KMS-11 (cell line): Measurements from ENCODE around the gene CFLAR.

ENCODE experiments used
- H2AFZ ChIP-seq: fragments of 200-600 bp; sonication (generic); 2 replicates; pipeline ENCODE4 v1.6.1; 2016; ENCODE audit warnings: antibody characterized with exemption, mixed run types, low read depth
- H3K27ac ChIP-seq: fragments of 200-600 bp; sonication (generic); 2 replicates; pipeline ENCODE4 v1.6.1; 2016; ENCODE audit warnings: mild to moderate bottlenecking, mixed run types
- H3K27me3 ChIP-seq: fragments of 200-600 bp; sonication (generic); 2 replicates; pipeline ENCODE4 v1.6.1; 2017; ENCODE audit warnings: mild to moderate bottlenecking, low read depth, mixed run types, moderate library complexity; ENCODE audit not compliant: insufficient read depth
- H3K36me3 ChIP-seq: fragments of 200-600 bp; sonication (generic); 2 replicates; pipeline ENCODE4 v1.6.1; 2017; ENCODE audit warnings: mild to moderate bottlenecking, mixed run types; ENCODE audit not compliant: insufficient read depth
- H3K4me1 ChIP-seq: fragments of 200-600 bp; sonication (generic); 2 replicates; pipeline ENCODE4 v1.6.1; 2016; ENCODE audit warnings: mild to moderate bottlenecking, low read depth, mixed run types; ENCODE audit not compliant: poor library complexity, severe bottlenecking
- H3K4me2 ChIP-seq: fragments of 200-600 bp; sonication (generic); 2 replicates; pipeline ENCODE4 v1.7.0; 2016; ENCODE audit warnings: mild to moderate bottlenecking, mixed run types
- H3K4me3 ChIP-seq: fragments of 200-600 bp; sonication (generic); IDR thresholded peaks from 2 replicates; pipeline ENCODE4 v1.6.1; 2017; ENCODE audit warnings: low read depth, low read length, mixed read lengths; ENCODE audit not compliant: insufficient read depth
- H3K79me2 ChIP-seq: fragments of 200-600 bp; sonication (generic); 2 replicates; pipeline ENCODE4 v1.6.1; 2016; ENCODE audit warnings: low read depth, mixed run types; ENCODE audit not compliant: insufficient read depth
- H3K9ac ChIP-seq: fragments of 200-600 bp; sonication (generic); 2 replicates; pipeline ENCODE4 v1.6.1; 2016; ENCODE audit warnings: mild to moderate bottlenecking, mixed run types
- H4K20me1 ChIP-seq: fragments of 200-600 bp; sonication (generic); 2 replicates; pipeline ENCODE4 v1.6.1; 2016; ENCODE audit warnings: mild to moderate bottlenecking, mixed run types; ENCODE audit not compliant: insufficient read depth
- CTCF ChIP-seq: fragments of 200-600 bp; sonication (generic); conservative IDR thresholded peaks from 2 replicates; pipeline ENCODE4 v1.6.1; 2017; ENCODE audit warnings: low read depth, mild to moderate bottlenecking, antibody characterized with exemption, low read length, moderate library complexity, mixed read lengths

The CFLAR gene

GRCh38 chr2:201118961-201119854, 3.2 kb downstream of the CFLAR start:
- Histone ChIP-seq H4K20me1 (no peaks in the 10 kb centered on the region), H3K4me2 (peak overlapping the region; percentile 98), H2AFZ (no peak overlapping the region), H3K9ac (peak overlapping the region; percentile 86), H3K27ac (peak overlapping the region; percentile 98), H3K4me3 (peak overlapping the region; percentile 83), H3K4me1 (peaks cover 59% of the 10 kb centered on the region), H3K36me3 (no peaks in the 10 kb centered on the region), H3K27me3 (no peaks in the 10 kb centered on the region), H3K79me2 (peaks cover 78% of the 10 kb centered on the region)
- TF ChIP-seq CTCF, result no peak

GRCh38 chr2:201122276-201122675, 6.3 kb downstream of the CFLAR start:
- Histone ChIP-seq H3K4me3 (no peak overlapping the region), H2AFZ (no peak overlapping the region), H3K9ac (peak overlapping the region; percentile 86), H3K4me2 (peak overlapping the region; percentile 98), H3K79me2 (peaks cover 88% of the 10 kb centered on the region), H3K4me1 (peaks cover 67% of the 10 kb centered on the region), H4K20me1 (no peaks in the 10 kb centered on the region), H3K27me3 (no peaks in the 10 kb centered on the region), H3K36me3 (no peaks in the 10 kb centered on the region), H3K27ac (peak overlapping the region; percentile 98)
- no peak for TF ChIP-seq CTCF

- H3K79me2 ChIP-seq, result peaks cover 92% of the 10 kb centered on the region
- H3K4me3 ChIP-seq, result no peak overlapping the region
- H3K36me3 ChIP-seq, result no peaks in the 10 kb centered on the region
- peak overlapping the region; percentile 86 for H3K9ac ChIP-seq
- H2AFZ ChIP-seq, result no peak overlapping the region
- no peaks in the 10 kb centered on the region for H3K27me3 ChIP-seq
- H3K4me1 ChIP-seq, result peaks cover 93% of the 10 kb centered on the region
- no peaks in the 10 kb centered on the region for H4K20me1 ChIP-seq
- TF ChIP-seq CTCF, result no peak
- peak overlapping the region; percentile 98 for H3K4me2 ChIP-seq
- H3K27ac ChIP-seq, result peak overlapping the region; percentile 98
These were observed 10.6 kb downstream of the CFLAR start for GRCh38 chr2:201126308-201127151.

GRCh38 chr2:201127152-201127511, 11.2 kb downstream of the CFLAR start:
- H4K20me1 ChIP-seq, result no peaks in the 10 kb centered on the region
- peak overlapping the region; percentile 86 for H3K9ac ChIP-seq
- peak overlapping the region; percentile 98 for H3K27ac ChIP-seq
- TF ChIP-seq CTCF, result no peak
- peaks cover 92% of the 10 kb centered on the region for H3K79me2 ChIP-seq
- H3K4me2 ChIP-seq, result peak overlapping the region; percentile 98
- no peaks in the 10 kb centered on the region for H3K36me3 ChIP-seq
- H3K4me1 ChIP-seq, result peaks cover 93% of the 10 kb centered on the region
- no peak overlapping the region for H3K4me3 ChIP-seq
- no peak overlapping the region for H2AFZ ChIP-seq
- no peaks in the 10 kb centered on the region for H3K27me3 ChIP-seq
